ENCODE results near the gene MLEC.

The MLEC gene

DNA sequence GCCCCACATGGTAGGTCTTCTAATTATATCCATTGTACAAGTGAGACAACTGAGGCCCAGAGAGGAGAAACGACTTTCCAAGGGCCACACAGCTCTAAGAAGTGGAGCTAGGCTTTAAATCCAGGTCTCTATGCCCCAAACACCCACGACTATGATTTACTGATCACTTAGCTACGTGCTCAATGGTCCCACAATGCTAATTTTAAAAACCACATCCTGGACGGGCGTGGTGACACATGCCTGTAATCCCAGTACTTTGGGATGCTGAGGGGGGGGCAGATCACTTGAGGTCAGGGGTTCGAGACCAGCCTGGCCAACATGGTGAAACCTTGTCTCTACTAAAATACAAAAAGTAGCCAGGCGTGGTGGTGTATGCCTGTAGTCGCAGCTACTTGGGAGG is 8.4 kb upstream of the MLEC start:
- TF ChIP-seq, protein P1, sequence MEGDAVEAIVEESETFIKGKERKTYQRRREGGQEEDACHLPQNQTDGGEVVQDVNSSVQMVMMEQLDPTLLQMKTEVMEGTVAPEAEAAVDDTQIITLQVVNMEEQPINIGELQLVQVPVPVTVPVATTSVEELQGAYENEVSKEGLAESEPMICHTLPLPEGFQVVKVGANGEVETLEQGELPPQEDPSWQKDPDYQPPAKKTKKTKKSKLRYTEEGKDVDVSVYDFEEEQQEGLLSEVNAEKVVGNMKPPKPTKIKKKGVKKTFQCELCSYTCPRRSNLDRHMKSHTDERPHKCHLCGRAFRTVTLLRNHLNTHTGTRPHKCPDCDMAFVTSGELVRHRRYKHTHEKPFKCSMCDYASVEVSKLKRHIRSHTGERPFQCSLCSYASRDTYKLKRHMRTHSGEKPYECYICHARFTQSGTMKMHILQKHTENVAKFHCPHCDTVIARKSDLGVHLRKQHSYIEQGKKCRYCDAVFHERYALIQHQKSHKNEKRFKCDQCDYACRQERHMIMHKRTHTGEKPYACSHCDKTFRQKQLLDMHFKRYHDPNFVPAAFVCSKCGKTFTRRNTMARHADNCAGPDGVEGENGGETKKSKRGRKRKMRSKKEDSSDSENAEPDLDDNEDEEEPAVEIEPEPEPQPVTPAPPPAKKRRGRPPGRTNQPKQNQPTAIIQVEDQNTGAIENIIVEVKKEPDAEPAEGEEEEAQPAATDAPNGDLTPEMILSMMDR (IDR thresholded peaks at IDR 0.05): no peak

DNA sequence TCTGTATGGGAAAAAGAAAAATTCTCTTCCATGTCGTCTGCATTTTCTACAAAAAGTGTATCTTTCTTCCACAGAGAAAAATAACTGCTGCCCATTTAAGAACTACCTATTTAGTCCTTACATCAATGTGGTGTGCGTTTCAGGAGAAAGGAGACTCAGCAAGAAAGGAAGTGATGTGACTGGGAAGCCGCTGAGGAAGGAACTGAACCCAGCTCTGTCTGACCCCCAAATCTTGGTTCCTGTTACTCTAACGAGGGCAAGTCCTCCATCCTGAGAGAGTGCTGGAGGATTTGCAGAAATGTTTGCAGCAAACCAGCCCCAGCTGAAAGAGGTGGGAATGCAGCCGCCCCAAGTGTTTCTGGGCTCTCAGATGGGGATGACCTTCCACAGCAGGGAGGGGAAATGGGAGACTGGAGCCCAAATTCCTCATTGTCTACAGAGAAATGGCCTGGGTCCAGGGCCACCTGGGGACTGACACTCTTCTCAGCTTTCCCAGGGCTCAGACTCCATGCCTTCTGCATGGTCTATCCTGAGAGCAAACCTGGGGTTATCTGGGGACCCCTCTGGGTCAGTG is 6.7 kb upstream of the MLEC start:
- TF ChIP-seq, protein P1 (IDR thresholded peaks at IDR 0.05): no peak

DNA sequence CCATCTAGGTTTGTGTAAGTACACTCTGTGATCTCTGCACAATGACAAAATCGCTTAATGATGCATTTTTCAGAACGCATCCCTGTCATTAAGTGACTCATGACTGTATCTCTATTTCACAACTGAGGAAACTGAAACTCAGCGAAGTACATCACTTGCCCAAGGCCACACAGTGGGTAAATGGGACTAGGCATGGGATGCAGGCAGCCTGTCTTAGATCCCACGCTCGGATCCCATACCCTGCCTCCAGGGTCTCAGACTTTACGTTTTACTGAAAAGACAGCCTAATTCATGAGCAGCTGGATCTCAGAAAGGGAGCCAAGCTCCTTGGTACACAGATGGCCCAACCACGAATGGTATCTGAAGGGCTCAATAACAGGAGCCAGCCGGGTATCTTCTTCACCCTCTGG is 2.4 kb upstream of the MLEC start:
- TF ChIP-seq, protein P1 (IDR thresholded peaks at IDR 0.05): no peak

DNA sequence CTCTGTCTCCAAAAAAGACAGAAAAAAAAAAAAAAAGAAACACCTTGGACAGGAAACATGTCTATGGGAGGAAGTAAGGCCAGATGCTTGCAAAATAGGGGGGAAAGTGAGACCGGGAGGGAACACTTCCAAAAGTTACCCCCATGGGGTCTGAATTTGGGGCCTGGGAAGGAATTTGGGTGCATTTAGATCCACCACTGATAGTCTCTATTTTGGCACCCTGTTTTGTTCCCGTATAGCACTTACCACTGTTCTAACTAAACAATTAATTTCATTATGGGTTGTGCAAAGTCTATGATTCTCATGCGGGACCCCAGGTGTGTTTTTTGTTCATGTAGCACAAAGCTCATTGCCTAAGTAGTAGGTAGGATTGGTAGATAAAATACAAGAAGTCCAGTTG is 1.4 kb upstream of the MLEC start:
- TF ChIP-seq, protein P1 (IDR thresholded peaks at IDR 0.05): no peak

DNA sequence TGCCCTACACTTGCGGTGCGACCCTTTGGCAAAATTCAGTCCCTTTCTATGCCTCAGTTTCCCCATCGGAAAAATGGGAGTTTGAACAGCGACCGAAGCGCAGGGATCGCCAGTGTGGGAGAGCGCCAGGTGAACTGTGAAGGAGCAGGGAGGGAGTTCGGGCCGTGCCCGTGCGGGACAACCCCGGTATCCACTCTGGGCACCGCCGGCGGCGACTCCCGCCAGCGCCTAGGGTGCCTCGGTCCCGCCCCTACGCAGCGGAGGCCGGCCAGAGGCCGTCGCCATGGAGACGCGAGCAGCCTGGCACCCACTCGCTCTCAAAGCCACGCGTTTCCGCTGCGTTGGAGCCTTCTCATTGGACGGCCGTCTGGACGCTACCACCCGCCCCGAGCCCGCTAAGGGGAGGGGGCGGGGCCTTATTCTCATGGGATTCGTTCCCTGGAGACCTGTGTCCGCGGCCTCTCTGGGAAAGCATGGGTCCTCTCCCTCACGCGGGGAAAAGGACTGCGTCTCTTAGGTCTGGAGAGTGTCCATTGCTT is 729 bp upstream of the MLEC start:
- TF ChIP-seq, protein P1 (IDR thresholded peaks at IDR 0.05): no peak

DNA sequence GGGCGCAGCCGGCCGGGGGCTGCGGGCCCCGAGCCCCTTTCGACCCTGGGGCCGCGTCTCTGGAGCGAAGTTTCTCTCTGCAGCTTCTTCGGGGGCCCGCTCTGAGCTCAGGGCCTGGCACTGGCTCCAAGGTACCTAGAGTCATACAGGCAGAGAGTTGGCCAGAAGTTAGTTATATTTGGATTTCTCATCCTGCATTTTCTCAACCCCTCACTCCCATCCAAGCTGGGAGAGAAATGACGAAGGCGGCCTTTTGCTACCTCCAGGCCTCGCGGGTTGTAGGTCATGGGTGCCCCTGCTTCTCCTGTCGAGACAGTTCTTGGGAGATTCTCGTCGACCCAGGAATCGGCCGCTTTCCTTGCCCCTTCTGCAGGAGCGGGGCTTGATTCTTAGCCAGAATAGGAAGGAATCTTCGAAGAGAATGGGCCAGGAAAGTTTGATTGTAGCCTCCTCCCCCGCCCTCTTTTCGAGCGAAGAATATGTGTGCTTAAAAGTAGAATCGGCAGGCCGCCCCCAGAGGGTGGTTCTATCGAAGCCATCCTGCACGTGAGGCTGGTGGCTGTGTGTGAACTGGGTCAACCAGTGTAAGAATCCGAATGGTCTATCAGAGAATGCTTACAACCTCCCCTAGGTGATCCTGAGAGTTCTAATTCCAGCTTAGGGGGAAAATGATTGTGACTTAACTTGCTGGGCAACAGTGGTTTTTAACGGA is 785 bp downstream of the MLEC start:
- TF ChIP-seq, protein P1 (IDR thresholded peaks at IDR 0.05): no peak

DNA sequence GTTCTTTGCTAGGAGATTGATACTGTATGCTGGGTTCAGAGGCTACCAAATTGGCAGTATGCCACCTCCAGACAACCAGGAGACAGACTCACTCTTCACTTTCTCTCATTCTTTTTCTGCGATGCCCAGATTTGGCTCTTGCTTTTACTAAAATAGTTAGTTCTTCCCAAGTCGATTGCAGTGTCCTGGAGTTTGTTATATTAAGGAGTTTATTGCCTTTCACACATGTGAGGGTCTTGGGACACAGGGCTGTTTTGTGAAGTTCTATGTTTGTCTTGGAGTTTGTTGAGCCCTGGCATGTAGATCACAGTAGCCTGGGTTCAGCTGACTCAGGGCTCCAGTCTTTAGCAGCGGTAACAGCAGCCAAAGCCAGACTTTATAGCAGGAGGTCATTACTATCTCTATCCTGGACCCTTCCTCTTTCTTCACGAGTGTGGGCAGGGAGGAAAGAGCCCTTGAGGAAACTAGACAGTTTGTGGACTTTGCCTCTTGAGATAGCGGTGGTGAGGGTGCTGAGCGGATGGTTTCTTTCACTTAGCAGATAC is 1.6 kb downstream of the MLEC start:
- TF ChIP-seq, protein P1 (IDR thresholded peaks at IDR 0.05): no peak

Data from LNCAP (cell line).